ENCODE results near the gene ARL6IP4. TPM values are rescaled to one million over a fixed set of nuclear protein-coding genes. Genes with fewer than 3 reads are reported as not detected.
A peak's percentile ranks its signal among the peaks of the same experiment; 100 is the strongest.

Gene ARL6IP4
- total RNA-seq, 4 donors from 2014 or later = 197 to 338 (median 251) TPM

DNA sequence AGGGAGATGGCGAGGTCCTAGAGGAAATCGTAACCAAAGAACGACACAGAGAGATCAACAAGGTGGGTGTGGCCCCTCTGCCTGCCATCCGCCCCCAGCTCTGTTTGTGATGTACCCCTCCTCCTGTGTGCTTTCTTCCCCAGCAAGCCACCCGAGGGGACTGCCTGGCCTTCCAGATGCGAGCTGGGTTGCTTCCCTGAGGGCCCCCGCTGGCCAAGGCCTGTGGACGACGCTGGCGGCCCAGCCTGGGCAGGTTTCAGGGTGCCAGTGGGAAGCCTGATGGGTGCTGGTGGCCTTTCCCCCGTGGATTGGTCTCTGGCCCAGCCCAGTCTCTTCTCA, 2.0 kb downstream of the ARL6IP4 start:
- H3K4me3 ChIP-seq = peak overlapping the region in 1 of 4 donors; percentile 81
- H3K4me1 ChIP-seq = peaks cover 0 to 79% (median 58%) of the 10 kb centered on the region in 4 donors
- WGBS, 2 donors = 58 to 61% methylated on average over 11 of the region's 11 CpGs
- H3K27me3 ChIP-seq = no peaks in the 10 kb centered on the region
- no peaks in the 10 kb centered on the region for H3K9me3 ChIP-seq
- H3K27ac ChIP-seq = peak overlapping the region in 2 of 4 donors; percentile 91 to 94
- no peak for DNase-seq (ENCODE audit: low spot score in 2 of 2)
- TF ChIP-seq EP300 (IDR thresholded peaks at IDR 0.05) = no peak
- TF ChIP-seq POLR2A (IDR thresholded peaks at IDR 0.05) = no peak
- TF ChIP-seq, protein P1, sequence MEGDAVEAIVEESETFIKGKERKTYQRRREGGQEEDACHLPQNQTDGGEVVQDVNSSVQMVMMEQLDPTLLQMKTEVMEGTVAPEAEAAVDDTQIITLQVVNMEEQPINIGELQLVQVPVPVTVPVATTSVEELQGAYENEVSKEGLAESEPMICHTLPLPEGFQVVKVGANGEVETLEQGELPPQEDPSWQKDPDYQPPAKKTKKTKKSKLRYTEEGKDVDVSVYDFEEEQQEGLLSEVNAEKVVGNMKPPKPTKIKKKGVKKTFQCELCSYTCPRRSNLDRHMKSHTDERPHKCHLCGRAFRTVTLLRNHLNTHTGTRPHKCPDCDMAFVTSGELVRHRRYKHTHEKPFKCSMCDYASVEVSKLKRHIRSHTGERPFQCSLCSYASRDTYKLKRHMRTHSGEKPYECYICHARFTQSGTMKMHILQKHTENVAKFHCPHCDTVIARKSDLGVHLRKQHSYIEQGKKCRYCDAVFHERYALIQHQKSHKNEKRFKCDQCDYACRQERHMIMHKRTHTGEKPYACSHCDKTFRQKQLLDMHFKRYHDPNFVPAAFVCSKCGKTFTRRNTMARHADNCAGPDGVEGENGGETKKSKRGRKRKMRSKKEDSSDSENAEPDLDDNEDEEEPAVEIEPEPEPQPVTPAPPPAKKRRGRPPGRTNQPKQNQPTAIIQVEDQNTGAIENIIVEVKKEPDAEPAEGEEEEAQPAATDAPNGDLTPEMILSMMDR (IDR thresholded peaks at IDR 0.05) = no peak
- H3K36me3 ChIP-seq = peaks cover 0 to 61% (median 2%) of the 10 kb centered on the region in 3 donors

DNA sequence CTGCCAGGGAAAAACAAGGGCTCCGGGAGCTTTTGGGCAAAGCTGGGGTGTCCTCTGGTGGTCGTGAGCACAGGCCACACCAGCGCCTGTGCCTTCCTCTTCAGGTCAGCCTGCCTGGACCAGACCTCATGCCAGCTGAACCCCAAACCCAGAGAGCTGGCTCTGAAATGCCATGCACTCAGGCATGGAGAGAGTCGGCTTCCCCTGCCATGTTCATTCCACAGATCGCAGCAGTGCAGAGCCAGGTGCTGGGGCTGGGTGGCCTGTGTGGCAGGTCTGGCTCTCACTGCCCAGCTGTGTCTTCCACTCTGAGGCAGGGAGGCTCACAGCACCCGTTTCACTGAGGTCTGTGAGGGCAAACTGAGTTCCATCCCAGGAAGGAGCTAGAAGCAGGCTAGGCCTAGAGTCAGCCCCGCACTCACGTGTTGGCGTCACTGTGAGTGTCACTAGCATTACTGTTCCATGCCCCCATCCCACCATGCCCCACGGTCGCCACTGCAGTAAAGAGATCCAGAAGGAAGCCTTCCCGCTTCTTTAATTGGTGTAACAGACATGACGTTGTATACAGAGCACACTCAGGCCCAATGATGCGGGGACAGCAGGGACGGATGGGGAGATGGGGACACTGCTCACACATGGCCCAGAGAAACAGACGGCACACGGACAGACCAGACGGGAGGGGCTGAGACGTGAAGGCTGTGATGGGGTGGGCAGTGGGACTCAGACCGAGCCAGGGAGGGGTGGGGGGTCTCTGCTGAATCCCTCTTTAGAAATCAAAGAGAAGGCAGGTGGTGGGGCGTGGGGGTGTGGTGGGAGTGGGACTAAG, 2.7 kb downstream of the ARL6IP4 start:
- Histone ChIP-seq H3K4me3 (no peak overlapping the region), H3K9me3 (no peaks in the 10 kb centered on the region), H3K36me3 (peaks cover 0 to 63% (median 2%) of the 10 kb centered on the region in 3 donors), H3K27me3 (no peaks in the 10 kb centered on the region), H3K4me1 (peaks cover 0 to 72% (median 58%) of the 10 kb centered on the region in 4 donors), H3K27ac (peak overlapping the region; percentile 59 to 91 (median 80))
- WGBS, 2 donors = 50 to 52% methylated on average over 21 of the region's 21 CpGs
- no peak for DNase-seq (ENCODE audit: low spot score in 2 of 2)
- TF ChIP-seq, protein P1 (IDR thresholded peaks at IDR 0.05) = no peak
- TF ChIP-seq POLR2A (IDR thresholded peaks at IDR 0.05) (no peak), EP300 (IDR thresholded peaks at IDR 0.05) (no peak)

DNA sequence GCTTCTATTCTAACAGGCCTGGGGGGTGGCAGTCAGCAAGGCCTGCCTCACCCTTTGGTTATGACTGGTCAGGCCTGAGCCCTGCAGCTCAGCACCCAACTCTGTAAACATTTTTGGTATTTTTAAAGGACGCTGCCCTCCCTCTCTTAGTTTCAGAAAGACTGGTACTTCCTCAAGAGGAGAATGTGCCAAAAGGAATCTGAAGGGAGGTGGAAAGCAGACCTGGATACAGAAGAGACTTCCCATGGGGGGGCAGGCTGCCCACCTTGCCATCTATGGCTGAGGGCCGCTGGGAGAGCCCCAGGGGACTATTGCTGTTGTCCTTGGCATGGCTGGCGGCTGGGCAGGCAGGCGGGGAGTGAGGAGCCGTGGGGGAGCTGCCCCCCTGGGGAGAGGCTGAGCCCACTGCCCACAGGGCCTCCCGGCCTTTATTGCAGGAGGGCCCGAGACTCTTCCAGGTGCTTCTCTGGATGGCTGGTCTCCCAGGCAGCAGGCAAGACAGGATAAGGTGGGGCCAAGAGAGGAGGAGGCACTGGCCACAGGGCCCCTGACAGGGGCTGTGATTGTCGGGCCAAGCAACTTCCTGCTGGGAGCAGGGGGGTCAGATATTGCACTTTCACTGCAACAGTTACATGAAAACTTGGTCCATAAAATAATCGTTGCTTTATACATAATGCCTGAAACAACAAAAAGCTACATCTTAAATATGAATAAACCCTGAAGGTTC, 3.5 kb downstream of the ARL6IP4 start:
- no peak for TF ChIP-seq EP300 (IDR thresholded peaks at IDR 0.05)
- TF ChIP-seq, protein P1 (IDR thresholded peaks at IDR 0.05) = no peak
- TF ChIP-seq POLR2A (IDR thresholded peaks at IDR 0.05) = no peak
- H3K36me3 ChIP-seq = peaks cover 0 to 63% (median 2%) of the 10 kb centered on the region in 3 donors
- peaks cover 0 to 64% (median 56%) of the 10 kb centered on the region in 4 donors for H3K4me1 ChIP-seq

DNA sequence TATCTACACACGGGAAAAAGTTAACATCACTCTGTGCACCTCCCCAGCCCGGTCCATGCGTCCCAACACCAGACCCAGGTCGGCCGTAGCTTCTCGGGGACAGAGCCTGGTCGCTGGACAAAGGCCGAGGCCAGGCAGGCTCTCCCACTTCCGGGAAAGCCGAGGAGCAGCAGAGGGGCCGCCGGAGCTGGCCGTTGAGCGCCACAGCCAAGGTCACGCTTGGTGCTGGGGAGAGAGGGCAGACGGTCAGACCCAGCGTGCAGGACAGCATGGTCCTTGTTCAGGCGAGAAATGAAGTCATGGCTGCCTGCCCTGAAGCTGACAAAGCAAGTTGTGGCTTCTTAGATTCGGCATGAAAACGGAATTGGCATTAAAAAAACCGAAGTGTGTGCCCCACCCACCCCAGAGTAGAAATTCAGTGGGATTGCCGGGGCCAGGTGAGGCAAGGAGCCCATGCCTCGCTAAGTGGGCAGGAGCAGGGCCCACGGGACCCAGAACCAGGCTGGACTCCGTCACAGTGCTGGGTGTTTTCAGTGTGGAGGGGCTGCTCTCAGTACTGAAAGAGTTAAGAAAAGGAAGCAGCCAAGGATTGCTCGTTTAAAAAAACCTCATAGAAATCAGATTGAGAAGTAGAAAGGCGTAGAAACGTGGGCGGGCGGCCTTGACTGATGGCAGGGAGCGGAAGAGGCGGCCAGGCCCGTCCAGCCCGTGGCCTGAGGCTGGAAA, 4.3 kb downstream of the ARL6IP4 start:
- no peak for DNase-seq (ENCODE audit: low spot score in 2 of 2)
- H3K36me3 ChIP-seq = peaks cover 0 to 67% (median 2%) of the 10 kb centered on the region in 3 donors
- 12 to 16% methylated on average over 25 to 34 of the region's 34 CpGs for WGBS, 2 donors
- H3K27me3 ChIP-seq = no peaks in the 10 kb centered on the region
- TF ChIP-seq, protein P1 (IDR thresholded peaks at IDR 0.05) = no peak
- TF ChIP-seq EP300 (IDR thresholded peaks at IDR 0.05) (peak in 1 of 2 donors; percentile 33), POLR2A (IDR thresholded peaks at IDR 0.05) (no peak)
- H3K27ac ChIP-seq = peak overlapping the region; percentile 73 to 91 (median 81)
- H3K4me1 ChIP-seq = peaks cover 0 to 56% (median 49%) of the 10 kb centered on the region in 4 donors
- H3K4me3 ChIP-seq = peak overlapping the region in 3 of 4 donors; percentile 1 to 25 (median 2)
- H3K9me3 ChIP-seq = no peaks in the 10 kb centered on the region

More for the DNA sequence above, 3.5 kb downstream of the ARL6IP4 start:
- H3K27me3 ChIP-seq = no peaks in the 10 kb centered on the region
- 11 to 14% methylated on average over 9 of the region's 9 CpGs for WGBS, 2 donors
- no peak for DNase-seq (ENCODE audit: low spot score in 2 of 2)
- H3K4me3 ChIP-seq = peak overlapping the region in 3 of 4 donors; percentile 1 to 25 (median 2)
- peak overlapping the region; percentile 59 to 91 (median 80) for H3K27ac ChIP-seq
- no peaks in the 10 kb centered on the region for H3K9me3 ChIP-seq
